HG03060 (cell line): ENCODE results near the gene SP9.

Source experiments
- ATAC-seq: cut with Tn5 transposase; IDR thresholded peaks from one replicate; pipeline ENCODE4 v1.9.1; 2021; ENCODE audit warnings: low read depth, moderate number of reproducible peaks; ENCODE audit not compliant: unreplicated experiment

The SP9 gene

DNA sequence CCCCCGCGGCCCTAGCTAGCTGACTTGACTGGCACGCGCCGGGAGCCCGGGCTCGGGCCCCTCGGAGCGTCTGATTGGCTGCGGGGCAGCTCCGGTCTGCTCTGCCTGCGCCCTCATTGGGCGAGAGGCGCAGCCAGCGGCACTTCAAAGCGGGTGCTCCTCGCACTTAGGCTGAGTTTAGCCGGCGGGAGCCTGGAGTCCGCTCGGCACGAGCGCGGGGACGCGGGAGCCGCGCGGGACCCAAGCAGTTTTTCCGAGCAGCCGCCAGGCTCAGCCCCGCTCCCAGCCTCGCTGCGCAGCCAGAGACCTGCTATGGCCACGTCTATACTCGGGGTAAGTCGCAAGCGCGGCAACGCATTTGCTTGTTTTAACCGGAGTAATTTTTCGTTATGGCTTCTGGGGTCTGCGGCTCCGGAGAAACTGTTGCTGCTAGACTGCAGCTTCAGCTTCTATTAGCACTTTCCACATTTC lies at the start of gene SP9:
Gene SP9, plus strand, starts transcription at position 174 of the 471 bp plus-strand sequence. Its CDS starts 139 bp downstream, at position 313.
- ATAC-seq: no peak

DNA sequence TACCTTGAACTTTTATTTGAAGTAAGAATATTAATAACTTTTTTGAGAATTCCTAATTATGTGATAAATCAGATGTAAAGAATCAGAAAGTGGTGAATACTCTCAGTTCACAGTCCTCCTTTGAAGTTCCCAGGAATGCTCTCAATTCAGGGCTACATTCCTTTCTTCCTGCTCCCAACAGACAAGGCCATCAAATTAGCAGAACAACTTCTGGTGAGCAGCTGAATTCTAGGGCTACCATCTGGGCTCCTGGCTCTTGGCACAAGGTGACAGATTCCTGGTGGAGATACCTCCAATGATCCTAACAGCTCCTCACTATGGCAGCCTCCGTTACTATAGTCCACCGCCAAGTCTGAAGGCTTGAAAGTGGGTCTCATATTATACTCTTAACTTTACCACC lies 48.6 kb upstream of the SP9 start:
- no peak for ATAC-seq

DNA sequence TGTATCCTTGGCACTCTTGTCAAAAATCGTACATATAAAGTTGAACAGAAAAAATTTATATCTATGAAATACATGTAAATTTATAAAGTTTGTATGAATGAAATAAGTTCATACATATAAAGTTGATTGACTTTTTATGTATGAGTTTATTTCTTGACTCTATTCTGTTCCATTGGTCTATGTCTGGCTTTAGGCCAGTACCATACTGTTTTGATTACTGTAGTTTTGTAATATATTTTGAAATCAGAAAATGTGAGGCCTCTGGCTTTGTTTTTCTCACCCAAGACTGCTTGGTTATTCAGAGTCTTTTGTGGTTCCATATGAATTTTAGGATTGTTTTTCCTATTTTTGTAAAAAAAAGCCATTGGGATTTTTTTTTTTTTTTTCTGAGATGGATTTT lies 41.8 kb upstream of the SP9 start:
- no peak for ATAC-seq

DNA sequence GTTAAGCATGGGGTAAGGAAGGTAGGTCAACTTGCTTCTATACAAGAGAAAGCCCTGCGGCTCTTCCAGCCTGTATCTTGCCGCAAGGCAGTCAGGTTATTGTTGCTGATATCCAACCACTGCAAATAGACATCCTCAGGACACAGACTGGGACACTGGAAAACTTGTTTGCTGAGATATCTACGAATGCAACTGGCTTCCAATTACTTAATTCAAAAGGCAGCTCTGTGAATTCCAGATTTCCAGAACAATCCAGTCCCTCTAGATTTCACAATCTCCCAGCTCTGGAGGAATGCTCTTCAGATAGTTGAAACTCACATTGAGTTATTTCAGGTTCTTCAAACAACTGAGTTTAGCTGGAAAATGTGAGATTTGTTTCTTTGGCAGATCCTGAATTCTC lies 34.6 kb upstream of the SP9 start:
- ATAC-seq: no peak

DNA sequence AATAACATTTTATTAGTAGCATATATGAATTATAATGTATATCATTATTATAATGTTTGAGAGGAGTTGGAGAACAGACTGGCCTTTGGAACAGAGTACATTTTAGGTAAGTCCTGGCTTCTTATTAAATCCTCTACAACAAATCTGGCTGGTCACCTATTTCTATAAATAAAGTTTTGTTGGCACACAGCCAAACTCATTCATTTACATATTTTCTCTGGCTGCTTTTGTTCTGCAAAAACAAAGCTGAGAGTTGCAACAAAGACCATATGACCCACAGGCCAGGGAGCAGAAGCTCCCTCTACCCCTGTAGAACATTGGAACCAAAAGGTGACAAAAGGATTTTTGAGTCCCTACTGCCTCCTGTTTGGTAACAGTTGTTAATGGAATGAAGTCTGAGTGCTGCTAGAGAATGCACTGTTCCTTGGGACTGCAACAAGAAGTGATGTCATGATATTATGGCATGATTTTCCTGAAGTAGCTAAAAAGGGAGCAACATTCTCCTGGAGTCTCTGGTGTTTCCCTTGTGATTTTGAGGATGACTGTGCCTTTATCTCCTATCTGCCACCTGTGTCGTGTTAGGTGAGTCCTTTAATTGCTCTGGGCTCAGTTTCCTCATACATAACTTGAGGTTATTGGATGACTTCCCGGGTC lies 22.0 kb upstream of the SP9 start:
- no peak for ATAC-seq

DNA sequence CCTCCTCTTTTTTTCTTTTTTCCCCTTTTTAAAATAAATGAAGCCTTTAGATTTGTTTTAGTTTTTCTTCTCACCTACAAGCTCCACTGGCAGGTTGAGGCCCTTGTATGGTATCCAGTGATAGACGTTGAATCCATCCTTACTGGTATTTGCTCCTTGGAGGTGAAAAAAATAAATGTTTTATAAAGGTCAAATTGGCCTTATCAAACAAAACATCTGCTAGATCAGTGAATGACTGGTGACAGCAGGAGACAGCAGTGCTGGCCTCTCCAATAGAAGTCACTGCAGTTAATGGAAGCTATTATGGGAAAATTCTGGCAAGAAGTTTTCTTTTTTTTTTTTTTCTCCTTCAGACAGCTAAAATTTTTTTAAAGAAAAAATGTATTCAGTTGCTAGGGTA lies 12.6 kb upstream of the SP9 start:
- ATAC-seq: no peak

DNA sequence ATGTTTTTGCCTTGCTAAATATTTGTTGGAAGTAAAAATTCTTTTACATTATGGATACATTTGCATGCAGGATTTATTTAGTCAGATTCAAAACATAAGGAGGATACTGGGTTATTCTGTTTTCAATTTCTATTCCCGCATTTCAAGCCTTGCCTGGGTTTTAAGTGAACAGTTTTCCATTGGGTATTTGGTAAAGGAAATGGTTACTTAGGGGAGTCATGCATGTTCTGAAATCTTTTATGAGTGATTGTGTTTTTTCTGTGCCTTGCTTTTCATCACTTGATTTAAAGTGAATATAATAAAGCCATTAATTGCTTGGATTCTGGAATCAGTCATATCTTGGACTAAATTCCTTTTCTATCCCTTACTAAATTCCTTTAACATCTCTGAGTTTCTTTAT lies 12.0 kb upstream of the SP9 start:
- no peak for ATAC-seq

DNA sequence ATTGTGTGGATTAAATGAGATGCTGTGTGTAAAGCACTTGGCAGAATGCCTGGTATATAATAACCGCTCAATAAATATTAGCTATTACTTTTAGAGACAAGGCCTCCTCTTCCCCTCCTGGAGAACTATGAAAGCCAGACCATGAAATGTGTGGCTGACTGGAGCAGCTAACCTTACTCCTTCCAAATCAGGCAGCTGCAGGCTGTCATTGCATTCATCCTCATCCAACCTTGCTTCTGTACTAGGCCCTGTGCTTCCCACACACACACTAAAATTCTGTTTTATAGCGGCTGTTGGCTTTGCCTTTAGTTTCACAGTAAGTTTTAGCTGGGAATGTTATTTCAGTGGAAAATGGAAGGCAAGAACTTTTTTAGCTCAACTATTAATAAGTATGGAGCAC lies 10.2 kb upstream of the SP9 start:
- ATAC-seq: no peak

DNA sequence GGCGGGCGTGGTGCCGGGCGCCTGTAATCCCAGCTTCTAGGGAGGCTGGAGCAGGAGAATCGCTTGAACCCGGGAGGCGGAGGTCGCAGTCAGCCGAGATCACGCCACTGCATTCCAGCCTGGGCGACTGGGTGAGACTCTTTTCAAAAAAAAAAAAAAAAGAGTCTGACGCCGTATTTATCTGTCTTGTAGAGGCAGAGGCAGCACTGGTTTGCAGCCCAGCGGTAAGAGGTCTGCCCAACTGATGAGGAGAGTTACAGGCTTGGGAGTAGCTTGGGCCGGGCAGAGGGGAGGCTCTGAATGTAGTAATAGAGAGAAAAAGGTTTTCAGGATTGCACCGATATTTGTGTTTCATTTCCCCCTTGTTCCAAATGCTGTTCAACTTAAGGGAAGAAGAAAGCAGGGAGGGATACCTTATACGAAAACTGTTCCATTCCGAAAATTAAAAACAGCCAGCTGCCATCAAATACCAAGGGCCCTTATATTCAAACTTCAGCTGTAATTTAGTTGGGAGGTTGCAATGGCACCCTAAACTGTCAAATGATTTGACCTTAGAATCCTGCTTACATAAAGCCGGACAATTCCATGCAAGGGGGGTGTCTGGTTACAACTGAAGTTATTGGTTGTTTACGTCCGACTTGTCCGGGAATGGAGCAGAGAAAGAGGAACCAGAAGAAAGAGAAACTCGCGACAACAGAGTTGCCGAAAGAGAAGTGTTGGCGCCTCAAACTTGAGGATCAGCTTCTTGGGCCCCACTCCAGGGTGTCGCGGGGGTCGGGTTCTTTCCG lies 9.2 kb upstream of the SP9 start:
- ATAC-seq: no peak

DNA sequence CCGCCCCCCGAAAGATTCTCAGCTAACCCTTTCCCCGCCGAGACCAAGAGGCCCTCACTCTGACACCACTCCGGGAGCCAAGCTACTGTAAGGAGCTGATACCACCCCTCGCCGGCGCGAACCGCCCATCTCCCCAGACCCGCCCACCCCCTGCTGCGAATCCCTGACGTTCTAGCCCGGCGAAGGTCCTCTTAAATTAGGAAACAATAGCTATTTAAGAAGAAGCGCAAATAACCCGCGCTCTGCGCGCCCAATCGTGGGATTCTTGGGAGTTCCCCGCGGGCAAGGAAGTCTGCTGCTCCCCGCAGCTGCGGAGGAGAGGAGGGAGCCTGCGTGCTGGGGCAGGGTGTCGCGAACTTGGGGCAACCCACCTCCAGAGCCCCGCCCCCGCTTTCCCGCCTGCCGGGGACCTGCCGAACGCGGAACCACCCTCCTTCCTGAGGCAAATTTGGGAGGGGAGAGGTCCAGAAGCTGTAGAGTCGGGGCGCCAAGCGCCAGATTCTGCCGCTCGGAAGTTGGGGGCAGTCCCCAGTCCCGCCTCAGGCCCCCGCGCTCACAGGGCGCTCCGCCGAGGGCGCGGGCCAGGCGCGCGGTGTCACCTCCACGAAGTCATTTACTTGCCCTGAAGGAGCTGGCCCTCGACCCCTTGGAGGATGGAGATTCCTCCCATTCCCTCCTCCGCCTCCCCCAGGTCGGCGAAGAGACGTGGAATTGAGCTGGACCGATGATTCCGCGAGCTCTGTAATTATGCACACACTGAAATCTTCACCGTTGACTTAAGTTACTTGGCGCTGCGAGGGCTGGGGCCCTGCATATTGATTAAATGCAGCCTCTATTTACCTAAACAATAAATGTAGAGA lies 8.4 kb upstream of the SP9 start:
- ATAC-seq: no peak

DNA sequence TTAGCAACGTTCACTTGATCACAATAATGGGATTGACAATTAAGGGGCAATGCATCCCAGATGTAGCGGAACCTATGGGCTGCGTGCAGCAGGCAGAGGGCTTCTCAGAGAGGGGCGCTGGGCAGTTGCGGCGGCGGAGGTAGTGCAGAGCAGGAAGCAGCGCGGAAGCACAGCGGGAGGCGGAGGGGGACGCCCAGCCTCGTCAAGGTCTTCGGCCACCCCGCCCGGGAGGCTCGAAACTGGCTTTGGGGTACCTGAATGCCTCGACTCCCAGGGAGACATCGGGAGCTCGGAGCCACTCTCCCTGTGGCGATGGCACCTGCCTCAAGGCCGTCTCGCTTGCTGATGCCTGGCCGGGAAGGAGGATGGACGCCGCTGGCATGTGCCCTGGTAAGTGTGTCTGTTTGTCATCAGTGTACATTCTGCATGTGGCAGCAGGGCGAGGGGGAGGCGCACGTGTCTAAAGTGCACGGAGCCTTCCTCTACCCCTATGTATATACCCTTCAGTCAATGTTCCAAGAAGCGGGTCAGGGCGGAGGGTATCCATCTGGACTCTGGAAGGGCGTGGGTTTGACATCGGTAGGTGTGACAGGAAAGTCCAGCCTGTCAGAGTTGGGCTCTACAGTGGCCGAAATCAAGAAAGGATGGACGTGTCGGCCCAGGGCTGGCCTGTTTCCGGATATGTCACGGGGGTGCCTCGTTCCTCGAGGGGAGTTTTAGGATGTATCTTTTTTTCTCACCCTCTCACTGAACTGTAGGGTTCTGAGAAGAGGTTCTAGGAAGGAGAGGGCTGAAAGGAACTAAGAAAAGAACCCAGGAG lies 7.5 kb upstream of the SP9 start:
- ATAC-seq: no peak

DNA sequence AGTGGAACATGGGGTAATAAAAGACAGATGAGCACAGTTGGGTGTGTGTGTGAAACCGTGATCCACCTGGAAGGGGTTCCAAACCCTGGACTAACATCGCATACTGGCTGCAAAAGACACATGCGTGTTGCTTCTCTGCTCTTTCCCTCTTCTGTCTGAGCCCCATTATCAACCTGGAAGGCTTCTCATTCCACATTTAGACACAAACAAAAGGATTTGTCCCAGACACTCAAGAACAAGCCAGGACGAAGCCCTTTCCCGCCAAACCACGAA lies 7.0 kb upstream of the SP9 start:
- ATAC-seq: no peak

DNA sequence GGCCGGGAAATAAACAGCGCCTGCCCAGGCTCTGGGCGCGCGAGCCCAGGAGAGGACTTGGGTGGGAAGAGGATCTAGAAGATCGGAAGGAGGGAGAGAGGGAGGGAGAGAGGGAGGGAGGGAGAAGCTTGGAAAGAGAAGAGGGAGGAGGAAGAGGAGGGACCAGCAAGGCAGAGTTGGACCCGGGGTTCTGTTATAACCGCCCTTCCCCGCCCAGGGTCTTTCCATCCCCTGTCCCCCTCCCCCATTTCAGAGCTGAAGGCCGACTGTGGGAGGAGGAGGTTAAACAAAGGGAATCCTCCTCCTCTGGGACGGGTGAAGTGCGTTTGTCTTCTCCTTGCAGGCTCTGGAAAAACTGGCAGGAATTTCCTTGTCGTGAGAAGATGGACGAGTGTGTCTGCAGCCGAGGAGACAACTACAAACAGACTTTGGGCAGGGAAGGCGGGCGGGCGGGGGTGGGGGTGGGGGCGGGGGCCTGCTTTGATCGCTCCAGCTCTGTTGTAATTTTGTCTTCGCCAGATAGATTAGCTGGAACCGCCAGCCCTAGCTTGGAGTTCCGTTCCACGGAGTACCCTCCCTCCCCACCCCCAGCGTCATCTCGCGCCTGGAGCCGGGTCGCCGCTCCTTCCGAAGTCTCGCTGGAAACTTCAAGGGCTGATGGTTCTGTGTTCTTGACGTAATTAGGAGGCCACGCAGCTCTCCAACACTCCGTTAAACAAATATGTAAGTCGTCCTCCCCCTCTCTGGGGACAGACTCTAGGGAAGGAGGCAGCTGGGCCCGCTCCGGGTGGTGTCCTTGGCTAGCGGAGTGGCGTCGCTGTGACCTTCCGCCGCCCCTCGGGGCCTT lies 6.4 kb upstream of the SP9 start:
- ATAC-seq: no peak

DNA sequence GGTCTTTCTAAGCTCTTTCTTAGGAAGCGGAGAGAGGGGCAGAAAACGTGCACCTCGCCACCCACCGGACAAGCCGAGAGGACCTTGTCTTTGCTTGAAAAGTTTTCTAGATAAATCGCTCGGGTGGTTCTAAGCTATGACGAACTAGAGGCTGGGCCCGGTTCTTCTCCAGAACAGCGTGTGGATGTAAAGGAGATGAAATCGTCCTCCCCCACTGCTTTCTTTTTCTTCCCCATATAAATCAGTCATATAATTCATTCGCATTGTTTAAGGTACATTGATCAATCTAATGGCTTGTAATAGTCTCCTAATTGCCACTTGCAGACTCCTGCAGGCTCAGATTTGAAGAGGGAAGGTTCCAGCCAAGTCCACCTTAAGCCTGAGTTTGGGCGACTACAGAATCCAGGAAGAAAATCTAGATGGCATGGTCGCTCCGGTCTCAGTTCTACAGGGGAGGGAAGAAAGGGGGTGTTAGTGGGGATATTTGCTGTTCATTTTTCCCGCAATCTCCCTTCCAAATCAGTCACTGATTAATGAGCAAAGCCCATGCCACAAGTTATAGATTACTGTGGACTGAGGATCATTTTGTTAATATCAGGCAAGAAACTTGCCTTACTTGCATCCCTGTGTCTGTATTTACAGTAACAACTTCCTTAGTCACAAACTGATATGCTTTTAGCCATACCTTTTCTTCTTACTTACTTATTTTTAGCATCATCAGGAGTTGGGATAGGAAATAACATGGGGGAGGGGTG lies 5.6 kb upstream of the SP9 start:
- ATAC-seq: no peak

DNA sequence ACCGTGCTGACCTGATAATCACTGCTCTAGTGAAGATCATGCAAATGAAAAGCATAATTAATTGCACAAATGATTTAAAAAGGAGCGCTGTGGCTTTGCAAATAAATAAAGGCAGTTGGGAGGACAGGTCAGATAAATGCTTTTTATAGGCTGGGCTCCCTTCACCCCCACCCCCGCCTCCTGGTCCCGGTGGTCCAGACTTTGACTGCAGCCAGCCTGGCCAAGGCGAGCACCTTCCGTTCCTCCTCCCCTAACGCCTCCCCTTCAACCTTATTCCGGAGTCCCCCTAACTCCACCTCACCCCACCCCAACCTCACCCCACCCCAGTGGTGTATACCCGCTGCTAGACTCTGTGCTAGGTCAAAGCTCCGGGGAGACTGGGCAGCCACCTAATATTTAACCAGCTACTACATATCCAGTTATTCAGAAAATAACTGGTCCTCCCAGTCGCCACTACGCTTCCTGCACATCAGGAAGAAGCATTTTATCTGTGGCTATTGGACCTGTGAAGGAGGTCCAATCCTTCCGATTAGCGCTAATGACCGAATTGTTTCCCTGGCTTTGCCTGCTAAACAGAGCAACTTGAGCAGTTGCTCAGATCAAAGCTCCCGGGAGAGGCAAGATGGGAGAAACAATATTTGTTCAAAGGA lies 3.7 kb upstream of the SP9 start:
- ATAC-seq: no peak

DNA sequence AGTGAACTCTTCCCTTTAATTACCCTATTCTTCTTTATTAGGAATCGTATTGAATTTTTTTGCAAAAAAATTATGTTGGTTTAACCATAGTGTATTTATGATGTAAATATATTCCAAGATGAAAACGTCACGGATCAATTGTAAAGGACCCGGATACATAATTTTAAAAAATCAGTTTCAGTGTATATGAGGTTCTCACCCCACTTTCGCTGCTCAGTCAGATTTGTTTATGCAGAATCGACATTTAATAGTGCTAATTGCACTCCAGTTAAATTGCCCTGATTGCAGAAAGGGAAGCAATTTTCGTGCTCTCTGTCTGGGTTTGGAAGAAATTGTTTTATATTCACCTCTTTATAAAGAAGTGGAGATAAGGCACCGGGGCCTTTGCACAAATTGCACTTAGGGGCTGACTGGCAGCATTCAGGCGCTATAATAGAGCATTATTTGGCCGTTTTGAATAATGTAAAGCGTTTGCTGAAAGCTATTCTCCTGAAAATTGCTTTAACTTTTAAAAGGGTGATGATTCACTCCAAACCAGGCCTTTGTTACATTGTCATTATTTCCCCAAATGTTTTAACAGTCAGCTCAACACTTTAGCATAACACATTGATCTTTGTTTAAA lies 3.0 kb upstream of the SP9 start:
- no peak for ATAC-seq

DNA sequence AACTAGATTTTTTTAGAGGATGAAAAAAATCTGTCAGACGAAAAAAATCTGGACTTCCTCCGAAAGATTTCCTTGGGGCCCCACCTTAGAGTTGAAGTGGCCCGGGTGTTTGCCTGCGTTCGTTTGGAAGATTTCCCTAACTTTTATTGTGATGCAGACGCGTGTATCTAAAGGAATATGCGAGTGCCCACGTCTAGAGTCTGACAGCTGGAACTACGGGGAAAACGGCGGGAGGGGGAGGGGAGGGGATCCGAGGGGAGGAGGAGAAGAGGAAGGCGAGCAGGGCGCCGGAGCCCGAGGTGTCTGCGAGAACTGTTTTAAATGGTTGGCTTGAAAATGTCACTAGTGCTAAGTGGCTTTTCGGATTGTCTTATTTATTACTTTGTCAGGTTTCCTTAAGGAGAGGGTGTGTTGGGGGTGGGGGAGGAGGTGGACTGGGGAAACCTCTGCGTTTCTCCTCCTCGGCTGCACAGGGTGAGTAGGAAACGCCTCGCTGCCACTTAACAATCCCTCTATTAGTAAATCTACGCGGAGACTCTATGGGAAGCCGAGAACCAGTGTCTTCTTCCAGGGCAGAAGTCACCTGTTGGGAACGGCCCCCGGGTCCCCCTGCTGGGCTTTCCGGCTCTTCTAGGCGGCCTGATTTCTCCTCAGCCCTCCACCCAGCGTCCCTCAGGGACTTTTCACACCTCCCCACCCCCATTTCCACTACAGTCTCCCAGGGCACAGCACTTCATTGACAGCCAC lies 2.4 kb upstream of the SP9 start:
- ATAC-seq: no peak

DNA sequence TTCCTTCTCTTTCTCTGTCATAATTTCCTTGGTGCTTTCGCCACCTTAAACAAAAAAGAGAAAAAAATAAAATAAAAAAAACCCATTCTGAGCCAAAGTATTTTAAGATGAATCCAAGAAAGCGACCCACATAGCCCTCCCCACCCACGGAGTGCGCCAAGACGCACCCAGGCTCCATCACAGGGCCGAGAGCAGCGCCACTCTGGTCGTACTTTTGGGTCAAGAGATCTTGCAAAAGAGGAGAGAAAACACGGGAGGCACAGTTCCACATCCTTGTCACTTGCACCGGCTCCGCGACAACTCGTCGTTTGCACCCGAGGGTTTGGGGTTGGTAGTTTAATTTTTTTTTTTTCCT lies 1.8 kb upstream of the SP9 start:
- no peak for ATAC-seq
